Effector memory CD4-positive, alpha-beta T cell (primary cell): ENCODE measurements around the gene BARX2.

Source experiments
- DNase-seq, 3 donors: peaks; one replicate each; pipeline ENCODE4 v3.0.0-alpha.2; 2020
- H3K27ac ChIP-seq: 2 replicates; pipeline ENCODE4 v1.7.0; 2013; ENCODE audit warnings: mild to moderate bottlenecking, low read length, moderate library complexity; ENCODE audit not compliant: insufficient read depth, poor library complexity, severe bottlenecking
- H3K27me3 ChIP-seq: replicated peaks from 2 replicates; pipeline ENCODE4 v1.7.0; 2013; ENCODE audit warnings: mild to moderate bottlenecking, low read length; ENCODE audit not compliant: insufficient read depth, control insufficient read depth, poor library complexity, severe bottlenecking
- H3K36me3 ChIP-seq: 2 replicates; pipeline ENCODE4 v1.7.0; 2013; ENCODE audit warnings: mild to moderate bottlenecking, low read length, moderate library complexity; ENCODE audit not compliant: control insufficient read depth, insufficient read depth
- H3K4me1 ChIP-seq: 2 replicates; pipeline ENCODE4 v1.7.0; 2013; ENCODE audit warnings: low read length, mild to moderate bottlenecking; ENCODE audit not compliant: control insufficient read depth, insufficient read depth, poor library complexity, severe bottlenecking
- H3K4me3 ChIP-seq: 2 replicates; pipeline ENCODE4 v1.7.0; 2013; ENCODE audit warnings: low read length, low read depth, mild to moderate bottlenecking; ENCODE audit not compliant: insufficient read depth, poor library complexity, severe bottlenecking
- H3K9me3 ChIP-seq: 2 replicates; pipeline ENCODE4 v1.7.0; 2013; ENCODE audit warnings: mild to moderate bottlenecking, low read length, moderate library complexity; ENCODE audit not compliant: control insufficient read depth

The BARX2 gene

DNA sequence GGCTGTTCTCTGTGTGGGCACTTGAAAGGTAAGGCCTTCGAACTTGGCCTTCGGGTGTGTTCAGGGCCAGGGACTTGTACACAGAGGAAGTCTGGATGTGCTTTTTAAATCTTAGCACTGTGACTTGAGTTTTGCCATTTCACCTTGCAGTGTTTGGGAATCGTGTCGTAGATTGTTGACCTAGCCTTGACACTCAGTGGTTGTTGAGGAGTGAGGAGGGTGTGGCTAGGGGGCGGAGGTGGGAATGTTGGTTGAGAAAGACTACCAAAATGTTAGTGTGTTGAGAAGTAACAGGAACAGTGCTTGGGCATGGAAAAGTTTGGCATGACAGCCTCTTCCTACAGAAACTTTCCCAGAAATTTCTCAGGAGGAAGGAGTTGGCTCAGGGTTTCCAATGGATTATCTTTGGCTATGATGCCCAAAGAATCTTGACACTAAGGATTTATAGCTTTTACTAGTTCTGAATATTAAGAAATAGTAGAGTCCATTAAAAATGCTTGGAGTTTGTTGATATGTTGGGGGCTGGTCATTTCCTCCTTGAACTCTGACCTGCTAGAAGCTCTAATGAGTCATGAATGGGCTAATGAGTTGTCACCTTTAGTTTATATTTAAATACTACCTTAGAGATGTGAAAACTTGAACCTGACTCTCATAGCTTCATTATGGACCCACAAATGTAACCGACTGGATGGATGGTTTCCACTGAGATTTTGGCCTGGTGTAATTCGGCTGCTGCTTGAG, 40.6 kb downstream of the BARX2 start:
- Histone ChIP-seq H3K4me3 (no peak overlapping the region), H3K4me1 (no peaks in the 10 kb centered on the region), H3K27me3 (no peaks in the 10 kb centered on the region), H3K27ac (no peak overlapping the region), H3K36me3 (no peaks in the 10 kb centered on the region), H3K9me3 (no peaks in the 10 kb centered on the region)
- no peak for DNase-seq

DNA sequence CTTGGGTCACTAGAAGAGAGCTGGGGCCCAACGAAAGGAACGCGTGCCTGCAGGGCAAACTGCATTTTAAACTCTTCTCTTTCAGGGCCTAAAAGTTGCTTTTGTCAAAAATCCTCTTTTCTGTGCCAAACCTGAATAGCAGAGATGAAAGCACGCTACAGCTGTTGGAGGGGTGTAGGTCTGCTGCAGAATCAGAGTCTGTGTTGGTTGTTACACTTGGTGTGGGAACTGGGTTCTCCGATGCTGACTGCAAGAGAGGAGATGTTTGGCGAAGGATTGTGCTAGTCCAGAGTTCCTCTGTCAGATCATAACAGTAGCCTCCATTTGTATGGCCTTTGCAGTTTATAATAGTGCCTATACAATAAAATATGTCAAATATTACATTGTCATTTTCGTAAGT, 41.8 kb downstream of the BARX2 start:
- H3K36me3 ChIP-seq = no peaks in the 10 kb centered on the region

GRCh38 chr11:129418039-129418438, 42.4 kb downstream of the BARX2 start:
- Histone ChIP-seq H3K27me3 (no peaks in the 10 kb centered on the region), H3K27ac (no peak overlapping the region), H3K36me3 (no peaks in the 10 kb centered on the region), H3K4me3 (no peak overlapping the region), H3K4me1 (no peaks in the 10 kb centered on the region), H3K9me3 (no peaks in the 10 kb centered on the region)
- no peak for DNase-seq

More for the DNA sequence above, 41.8 kb downstream of the BARX2 start:
- no peak overlapping the region for H3K27ac ChIP-seq
- DNase-seq = no peak
- H3K27me3 ChIP-seq = no peaks in the 10 kb centered on the region
- no peak overlapping the region for H3K4me3 ChIP-seq
- H3K4me1 ChIP-seq = no peaks in the 10 kb centered on the region
- H3K9me3 ChIP-seq = no peaks in the 10 kb centered on the region

- Histone ChIP-seq H3K27ac (no peak overlapping the region), H3K27me3 (no peaks in the 10 kb centered on the region), H3K9me3 (no peaks in the 10 kb centered on the region), H3K4me1 (no peaks in the 10 kb centered on the region), H3K4me3 (no peak overlapping the region), H3K36me3 (no peaks in the 10 kb centered on the region)
- no peak for DNase-seq
Measured at GRCh38 chr11:129419386-129419785, 43.7 kb downstream of the BARX2 start.

GRCh38 chr11:129423426-129423825, 47.8 kb downstream of the BARX2 start:
- Histone ChIP-seq H3K36me3 (no peaks in the 10 kb centered on the region), H3K27ac (no peak overlapping the region), H3K9me3 (no peaks in the 10 kb centered on the region), H3K4me1 (no peaks in the 10 kb centered on the region), H3K27me3 (no peaks in the 10 kb centered on the region), H3K4me3 (no peak overlapping the region)
- no peak for DNase-seq

- DNase-seq = no peak
- no peaks in the 10 kb centered on the region for H3K4me1 ChIP-seq
- H3K4me3 ChIP-seq = no peak overlapping the region
- no peaks in the 10 kb centered on the region for H3K36me3 ChIP-seq
- no peak overlapping the region for H3K27ac ChIP-seq
- no peaks in the 10 kb centered on the region for H3K9me3 ChIP-seq
- H3K27me3 ChIP-seq = no peaks in the 10 kb centered on the region
Measured at GRCh38 chr11:129425214-129425613, 49.6 kb downstream of the BARX2 start.

- Histone ChIP-seq H3K36me3 (no peaks in the 10 kb centered on the region), H3K27ac (no peak overlapping the region), H3K4me1 (no peaks in the 10 kb centered on the region), H3K4me3 (no peak overlapping the region), H3K9me3 (no peaks in the 10 kb centered on the region), H3K27me3 (no peaks in the 10 kb centered on the region)
- no peak for DNase-seq
Measured at GRCh38 chr11:129426038-129426437, 50.4 kb downstream of the BARX2 start.

DNA sequence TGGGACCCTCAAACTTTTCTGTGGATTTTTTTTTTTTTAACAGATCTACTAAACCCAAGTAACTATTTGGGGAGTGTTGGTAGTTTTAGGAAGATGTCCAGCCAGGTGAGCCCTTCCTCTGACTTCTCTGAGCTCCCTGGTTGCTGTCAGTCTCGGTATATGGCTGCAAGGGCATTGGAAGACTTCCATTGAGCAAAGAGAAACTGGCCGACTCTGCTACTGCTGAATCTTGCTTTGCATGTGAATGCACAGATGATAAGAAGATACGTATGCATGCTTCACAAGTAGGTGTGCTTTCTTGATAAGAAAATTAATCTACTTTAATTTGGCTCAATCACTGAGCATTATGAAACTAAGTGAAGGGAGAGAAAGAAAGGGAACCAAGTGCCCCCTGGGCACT, 51.1 kb downstream of the BARX2 start:
- Histone ChIP-seq H3K4me1 (no peaks in the 10 kb centered on the region), H3K27ac (no peak overlapping the region), H3K36me3 (no peaks in the 10 kb centered on the region), H3K9me3 (no peaks in the 10 kb centered on the region), H3K27me3 (no peaks in the 10 kb centered on the region), H3K4me3 (no peak overlapping the region)
- DNase-seq = no peak

- no peak for DNase-seq
- Histone ChIP-seq H3K4me1 (no peaks in the 10 kb centered on the region), H3K27ac (no peak overlapping the region), H3K36me3 (no peaks in the 10 kb centered on the region), H3K9me3 (no peaks in the 10 kb centered on the region), H3K4me3 (no peak overlapping the region), H3K27me3 (no peaks in the 10 kb centered on the region)
Measured at GRCh38 chr11:129427376-129427775, 51.7 kb downstream of the BARX2 start.

DNA sequence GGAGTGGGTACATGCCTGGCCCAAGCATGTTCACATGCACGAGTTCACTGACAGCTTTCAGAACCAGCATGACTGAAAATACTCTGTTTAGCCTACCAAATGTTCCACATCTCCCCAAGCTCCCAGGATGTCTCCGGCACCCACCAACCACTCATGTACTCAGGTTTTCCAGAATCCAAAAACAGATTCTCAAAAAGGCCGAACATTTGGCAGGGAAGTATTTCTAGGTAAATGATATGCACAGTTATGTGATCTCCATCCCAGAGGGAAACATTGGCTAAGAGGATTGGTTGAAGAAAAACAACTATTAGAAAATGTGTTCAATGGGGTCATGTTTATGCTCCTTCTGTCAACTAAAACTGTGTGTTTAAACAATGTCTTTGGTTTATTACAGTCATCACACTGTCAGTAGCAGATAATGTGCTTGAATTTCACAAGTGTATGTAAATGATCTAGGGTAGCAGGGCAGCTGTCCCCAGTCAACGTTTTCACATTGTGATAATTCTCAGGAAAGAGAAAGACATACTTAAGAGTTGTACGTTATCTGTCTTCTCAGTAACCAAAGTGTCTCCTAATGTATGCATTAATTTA, 52.3 kb downstream of the BARX2 start:
- Histone ChIP-seq H3K4me1 (no peaks in the 10 kb centered on the region), H3K27me3 (no peaks in the 10 kb centered on the region), H3K9me3 (no peaks in the 10 kb centered on the region), H3K36me3 (no peaks in the 10 kb centered on the region), H3K4me3 (no peak overlapping the region), H3K27ac (no peak overlapping the region)
- no peak for DNase-seq
